Activated naive CD4-positive, alpha-beta T cell treated with anti-CD3 and anti-CD28 coated beads, Interleukin-2, amount 10 ng/mL, durations not matched to agents 7 days and 5 days (primary cell): ENCODE results near the gene TPGS1.

Experiments
- CTCF ChIA-PET: fragments of 350-600 bp; sonication (Branson Sonifier 250); formaldehyde crosslinking; loops from one replicate; lab custom pipeline; 2021; ENCODE audit warnings: antibody characterized with exemption; lab: Charles Lee
- DNase-seq: peaks from one replicate; pipeline ENCODE4 v3.0.0-alpha.2; 2020
- H3K27ac Mint-ChIP-seq: one replicate; pipeline ENCODE4 v1.8.0; 2021; ENCODE audit warnings: mild to moderate bottlenecking, moderate library complexity, mixed read lengths
- H3K27me3 Mint-ChIP-seq: one replicate; pipeline ENCODE4 v1.8.0; 2021; ENCODE audit warnings: mild to moderate bottlenecking, mixed read lengths
- H3K36me3 Mint-ChIP-seq: one replicate; pipeline ENCODE4 v1.8.0; 2021; ENCODE audit warnings: mixed read lengths
- H3K4me1 Mint-ChIP-seq: one replicate; pipeline ENCODE4 v1.8.0; 2021; ENCODE audit warnings: mixed read lengths
- H3K4me3 Mint-ChIP-seq: one replicate; pipeline ENCODE4 v1.8.0; 2021; ENCODE audit warnings: mild to moderate bottlenecking, moderate library complexity, mixed read lengths
- H3K9me3 Mint-ChIP-seq: one replicate; pipeline ENCODE4 v1.8.0; 2021; ENCODE audit warnings: mixed read lengths

TPGS1 gene

GRCh38 chr19:531753-532560, 24.7 kb downstream of the TPGS1 start, which contains the start of gene CDC34:
Gene CDC34, plus strand, starts transcription at chr19:531760. Its CDS starts 172 bp downstream, at chr19:531932.
- H3K27ac Mint-ChIP-seq: peak within 1 kb of the TSS; percentile 93
- peaks cover 14% of the 10 kb centered on the region for H3K27me3 Mint-ChIP-seq
- no peaks in the 10 kb centered on the region for H3K9me3 Mint-ChIP-seq
- H3K36me3 Mint-ChIP-seq: peaks cover 4% of the 10 kb centered on the region
- peaks cover 23% of the 10 kb centered on the region for H3K4me1 Mint-ChIP-seq
- CTCF ChIA-PET: interaction anchor here (0.8 to 7.9 kb wide), 7 partner anchors 10 to 52 kb away, joined by 3 to 71 read pairs (median 4); partner anchors contain the start of gene GZMM
- peak within 1 kb of the TSS; percentile 91 for H3K4me3 Mint-ChIP-seq
- DNase-seq: no peak

GRCh38 chr19:532561-533363, 25.5 kb downstream of the TPGS1 start:
- peak overlapping the region; percentile 91 for H3K4me3 Mint-ChIP-seq
- CTCF ChIA-PET: interaction anchor here (0.8 to 7.9 kb wide), 7 partner anchors 10 to 51 kb away, joined by 3 to 71 read pairs (median 3); partner anchors contain the start of gene GZMM
- peak; percentile 66 for DNase-seq

GRCh38 chr19:533364-534058, 26.2 kb downstream of the TPGS1 start:
- Mint-ChIP-seq H3K27me3 (peaks cover 3% of the 10 kb centered on the region), H3K4me3 (peak overlapping the region; percentile 91), H3K36me3 (peaks cover 10% of the 10 kb centered on the region), H3K27ac (peak overlapping the region; percentile 93), H3K9me3 (no peaks in the 10 kb centered on the region), H3K4me1 (peaks cover 23% of the 10 kb centered on the region)
- CTCF ChIA-PET: interaction anchor here (1.3 to 7.9 kb wide), 3 partner anchors 9 to 23 kb away, joined by 3 to 71 read pairs (median 10); partner anchors contain the start of gene GZMM
- no peak for DNase-seq

More at GRCh38 chr19:532561-533363, 25.5 kb downstream of the TPGS1 start:
- Mint-ChIP-seq H3K27ac (peak overlapping the region; percentile 93), H3K4me1 (peaks cover 23% of the 10 kb centered on the region), H3K9me3 (no peaks in the 10 kb centered on the region), H3K27me3 (peaks cover 10% of the 10 kb centered on the region), H3K36me3 (peaks cover 4% of the 10 kb centered on the region)

- no peak overlapping the region for H3K27ac Mint-ChIP-seq
- H3K27me3 Mint-ChIP-seq: no peaks in the 10 kb centered on the region
- DNase-seq: no peak
- H3K4me1 Mint-ChIP-seq: peaks cover 23% of the 10 kb centered on the region
- CTCF ChIA-PET: interaction anchor here (1.3 to 7.9 kb wide), 2 partner anchors 10 to 24 kb away, joined by 3 to 71 read pairs; partner anchors contain the start of gene GZMM
- no peaks in the 10 kb centered on the region for H3K9me3 Mint-ChIP-seq
- H3K4me3 Mint-ChIP-seq: peak overlapping the region; percentile 91
- H3K36me3 Mint-ChIP-seq: peaks cover 12% of the 10 kb centered on the region
Observed at GRCh38 chr19:534088-534487, 26.8 kb downstream of the TPGS1 start.

- peak overlapping the region; percentile 56 for H3K4me3 Mint-ChIP-seq
- H3K36me3 Mint-ChIP-seq: peaks cover 12% of the 10 kb centered on the region
- H3K4me1 Mint-ChIP-seq: peaks cover 20% of the 10 kb centered on the region
- H3K27me3 Mint-ChIP-seq: no peaks in the 10 kb centered on the region
- H3K9me3 Mint-ChIP-seq: no peaks in the 10 kb centered on the region
- DNase-seq: no peak
- H3K27ac Mint-ChIP-seq: peak overlapping the region; percentile 75
- CTCF ChIA-PET: no interaction called here
Observed at GRCh38 chr19:535017-535835, 27.9 kb downstream of the TPGS1 start.

- DNase-seq: no peak
- Mint-ChIP-seq H3K4me3 (no peak overlapping the region), H3K4me1 (peaks cover 15% of the 10 kb centered on the region), H3K36me3 (peaks cover 12% of the 10 kb centered on the region), H3K27ac (no peak overlapping the region), H3K27me3 (no peaks in the 10 kb centered on the region), H3K9me3 (no peaks in the 10 kb centered on the region)
- CTCF ChIA-PET: no interaction called here
Observed at GRCh38 chr19:536031-536880, 29.0 kb downstream of the TPGS1 start.

- Mint-ChIP-seq H3K27me3 (no peaks in the 10 kb centered on the region), H3K4me3 (no peak overlapping the region), H3K9me3 (no peaks in the 10 kb centered on the region), H3K4me1 (peaks cover 15% of the 10 kb centered on the region), H3K36me3 (peaks cover 13% of the 10 kb centered on the region), H3K27ac (no peak overlapping the region)
- CTCF ChIA-PET: no interaction called here
- DNase-seq: no peak
Observed at GRCh38 chr19:536881-537404, 29.6 kb downstream of the TPGS1 start.

- Mint-ChIP-seq H3K4me1 (peaks cover 13% of the 10 kb centered on the region), H3K36me3 (peaks cover 11% of the 10 kb centered on the region), H3K9me3 (no peaks in the 10 kb centered on the region), H3K4me3 (no peak overlapping the region), H3K27ac (no peak overlapping the region), H3K27me3 (no peaks in the 10 kb centered on the region)
- CTCF ChIA-PET: interaction anchor here (0.6 kb wide), 1 partner anchor 42 kb away, joined by 3 read pairs; no protein-coding TSS in a partner anchor
- DNase-seq: no peak
Observed at GRCh38 chr19:538641-539428, 31.5 kb downstream of the TPGS1 start.

- Mint-ChIP-seq H3K9me3 (no peaks in the 10 kb centered on the region), H3K4me3 (no peak overlapping the region), H3K4me1 (peaks cover 16% of the 10 kb centered on the region), H3K27ac (no peak overlapping the region), H3K27me3 (peaks cover 6% of the 10 kb centered on the region), H3K36me3 (peaks cover 13% of the 10 kb centered on the region)
- DNase-seq: no peak
- CTCF ChIA-PET: no interaction called here
Observed at GRCh38 chr19:539429-540030, 32.2 kb downstream of the TPGS1 start.

GRCh38 chr19:540867-541637, 33.8 kb downstream of the TPGS1 start:
- Mint-ChIP-seq H3K9me3 (no peaks in the 10 kb centered on the region), H3K4me3 (no peak overlapping the region)
- CTCF ChIA-PET: no interaction called here

GRCh38 chr19:541699-542098, 34.4 kb downstream of the TPGS1 start:
- no peak for DNase-seq
- no peak overlapping the region for H3K27ac Mint-ChIP-seq
- peaks cover 12% of the 10 kb centered on the region for H3K36me3 Mint-ChIP-seq
- peaks cover 10% of the 10 kb centered on the region for H3K27me3 Mint-ChIP-seq
- H3K4me3 Mint-ChIP-seq: no peak overlapping the region
- H3K9me3 Mint-ChIP-seq: no peaks in the 10 kb centered on the region
- CTCF ChIA-PET: interaction anchor here (1.5 kb wide), 1 partner anchor 9 kb away, joined by 10 read pairs; the partner anchor contains the start of gene CDC34
- H3K4me1 Mint-ChIP-seq: peaks cover 21% of the 10 kb centered on the region

More at GRCh38 chr19:540867-541637, 33.8 kb downstream of the TPGS1 start:
- no peak overlapping the region for H3K27ac Mint-ChIP-seq
- peaks cover 21% of the 10 kb centered on the region for H3K4me1 Mint-ChIP-seq
- peaks cover 10% of the 10 kb centered on the region for H3K27me3 Mint-ChIP-seq
- no peak for DNase-seq
- peaks cover 12% of the 10 kb centered on the region for H3K36me3 Mint-ChIP-seq
